Sigmoid colon (tissue), 7 donors: ENCODE measurements around the gene KRTAP9-2. TPM values are rescaled to one million over a fixed set of nuclear protein-coding genes. Genes with fewer than 3 reads are reported as not detected.
"Not testable (repeated sequence)": the region's sequence is repeated elsewhere in the genome, so short reads cannot be mapped to it uniquely, and the experiment has no call there.

ENCODE experiments used
- DNase-seq: peaks from one replicate; pipeline ENCODE4 v3.0.0-alpha.2; 2019
- H3K27ac ChIP-seq, 4 donors: fragments of 200-600 bp; sonication (generic); one replicate each; pipeline ENCODE4 v1.5.1; 2016 to 2019; ENCODE audit warnings: mild to moderate bottlenecking in 1 of 4
- H3K27me3 ChIP-seq, 3 donors: fragments of 200-600 bp; sonication (generic); one replicate each; pipeline ENCODE4 v1.5.1; 2019; ENCODE audit warnings: mild to moderate bottlenecking in 1 of 3
- H3K36me3 ChIP-seq, 4 donors: fragments of 200-600 bp; sonication (generic); one replicate each; pipeline ENCODE4 v1.5.1; 2016 to 2019
- H3K4me1 ChIP-seq, 4 donors: fragments of 200-600 bp; sonication (generic); one replicate each; pipeline ENCODE4 v1.5.1; 2017 to 2019
- H3K4me3 ChIP-seq, 4 donors: fragments of 200-600 bp; sonication (generic); one replicate each; pipeline ENCODE4 v1.5.1; 2017 to 2019; ENCODE audit warnings: mild to moderate bottlenecking in 2 of 4, moderate library complexity in 1 of 4
- H3K9me3 ChIP-seq, 4 donors: fragments of 200-600 bp in 3 of 4; sonication (generic) in 3 of 4; one replicate each; pipeline versions ENCODE4 v1.5.1 to v1.6.1; 2013 to 2019
- CTCF ChIP-seq, 4 experiments: fragments of 450-650 bp in 3 of 4; fragments of 200-600 bp in 1 of 4; IDR thresholded peaks; one replicate each; pipeline ENCODE4 v1.5.1; 2016 to 2019; ENCODE audit warnings: antibody characterized with exemption in 4 of 4, mild to moderate bottlenecking in 3 of 4, moderate library complexity in 2 of 4
- EP300 ChIP-seq, 4 donors: sonication (generic); formaldehyde crosslinking; IDR thresholded peaks; one replicate each; pipeline ENCODE4 v1.6.1; 2017; ENCODE audit warnings: antibody characterized with exemption in 4 of 4
- POLR2A ChIP-seq, 2 donors: fragments of 450-650 bp; IDR thresholded peaks; one replicate each; pipeline ENCODE4 v1.6.1; 2016; ENCODE audit warnings: antibody characterized with exemption in 2 of 2, mild to moderate bottlenecking in 2 of 2, moderate library complexity in 2 of 2
- POLR2AphosphoS5 ChIP-seq, 4 donors: sonication (generic); formaldehyde crosslinking; IDR thresholded peaks; one replicate each; pipeline ENCODE4 v1.6.1; 2017; ENCODE audit warnings: antibody characterized with exemption in 4 of 4
- WGBS, 2 donors: extraction: QIAGEN DNeasy Blood & Tissue Kit; methylation state at CpG; one replicate each; pipeline ENCODE4 v1.1.7; 2013; 5-methylcytosine and 5-hydroxymethylcytosine counted together
- intact Hi-C: fragments of 100-400 bp; cut with DNase I; formaldehyde crosslinking; loops from one replicate; pipeline ENCODE4 v1.15.1; 2023
- polyA plus RNA-seq, 3 donors: library from polyadenylated mRNA; stranded (reverse); fragments of 200-250 nt; gene quantifications; one replicate each; pipeline ENCODE4 v1.2.3, GENCODE V29; 2013
- total RNA-seq, 4 donors: library from RNA; depleted of rRNA; stranded (reverse); fragments of >200 nt; gene quantifications; one replicate each; pipeline ENCODE4 v1.1.0, GENCODE V29; 2016
- donor health status: healthy with polysubstance abuse.
- donor health status: Bipolar disorder and iron deficiency.
- donor health status: healthy.

KRTAP9-2 gene
- total and polyA plus RNA-seq, 7 donors = not detected

GRCh38 chr17:41258406-41258805, 32.0 kb downstream of the KRTAP9-2 start:
- Histone ChIP-seq H3K27ac (no peak overlapping the region), H3K4me1 (no peaks in the 10 kb centered on the region), H3K9me3 (no peaks in the 10 kb centered on the region), H3K27me3 (peaks cover 0 to 12% (median 0%) of the 10 kb centered on the region in 3 donors), H3K36me3 (no peaks in the 10 kb centered on the region), H3K4me3 (no peak overlapping the region)
- no peak for TF ChIP-seq POLR2AphosphoS5 (IDR thresholded peaks at IDR 0.05)
- no peak for TF ChIP-seq CTCF (IDR thresholded peaks at IDR 0.05)
- no peak for TF ChIP-seq EP300 (IDR thresholded peaks at IDR 0.05)
- no peak for TF ChIP-seq POLR2A (IDR thresholded peaks at IDR 0.05)
- intact Hi-C loops = no loop called here
- no peak for DNase-seq

GRCh38 chr17:41263212-41263611, 36.8 kb downstream of the KRTAP9-2 start:
- H3K4me3 ChIP-seq = no peak overlapping the region
- H3K4me1 ChIP-seq = no peaks in the 10 kb centered on the region
- no peak overlapping the region for H3K27ac ChIP-seq
- no peak for TF ChIP-seq POLR2AphosphoS5 (IDR thresholded peaks at IDR 0.05)
- no peak for TF ChIP-seq EP300 (IDR thresholded peaks at IDR 0.05)
- TF ChIP-seq POLR2A (IDR thresholded peaks at IDR 0.05) = no peak
- TF ChIP-seq CTCF (IDR thresholded peaks at IDR 0.05) = no peak
- H3K9me3 ChIP-seq = no peaks in the 10 kb centered on the region
- H3K36me3 ChIP-seq = no peaks in the 10 kb centered on the region
- WGBS, 2 donors = 70 to 86% methylated on average over 2 of the region's 2 CpGs
- intact Hi-C loops = no loop called here
- peaks cover 0 to 13% (median 0%) of the 10 kb centered on the region in 3 donors for H3K27me3 ChIP-seq
- DNase-seq = no peak

- H3K36me3 ChIP-seq = no peaks in the 10 kb centered on the region
- no peaks in the 10 kb centered on the region for H3K4me1 ChIP-seq
- H3K9me3 ChIP-seq = no peaks in the 10 kb centered on the region
- no peak overlapping the region for H3K27ac ChIP-seq
- WGBS, 2 donors = 64 to 77% methylated on average over 3 of the region's 3 CpGs
- intact Hi-C loops = loop anchor here (1.0 kb wide), 1 partner anchor 12 kb away; no protein-coding TSS in a partner anchor
- TF ChIP-seq POLR2AphosphoS5 (IDR thresholded peaks at IDR 0.05) (no peak), POLR2A (IDR thresholded peaks at IDR 0.05) (no peak), EP300 (IDR thresholded peaks at IDR 0.05) (no peak), CTCF (IDR thresholded peaks at IDR 0.05) (no peak)
- DNase-seq = no peak
- H3K4me3 ChIP-seq = no peak overlapping the region
- peaks cover 0 to 4% (median 0%) of the 10 kb centered on the region in 3 donors for H3K27me3 ChIP-seq
Measured at GRCh38 chr17:41264599-41264998, 38.2 kb downstream of the KRTAP9-2 start.

GRCh38 chr17:41265078-41265477, 38.6 kb downstream of the KRTAP9-2 start, which contains the start of gene KRTAP9-6:
Gene KRTAP9-6 (plus strand): TSS chr17:41265378. CDS start chr17:41265378, 0 bp downstream.
- DNase-seq = no peak
- Histone ChIP-seq H3K9me3 (no peaks in the 10 kb centered on the region), H3K27ac (no peak within 1 kb of the TSS), H3K4me3 (no peak within 1 kb of the TSS), H3K36me3 (no peaks in the 10 kb centered on the region), H3K27me3 (peaks cover 0 to 4% (median 0%) of the 10 kb centered on the region in 3 donors), H3K4me1 (no peaks in the 10 kb centered on the region)
- WGBS, 2 donors = 50 to 62% methylated on average over 2 of the region's 2 CpGs
- TF ChIP-seq POLR2AphosphoS5 (IDR thresholded peaks at IDR 0.05) (no peak), CTCF (IDR thresholded peaks at IDR 0.05) (no peak), POLR2A (IDR thresholded peaks at IDR 0.05) (no peak)
- intact Hi-C loops = no loop called here

GRCh38 chr17:41267711-41268110, 41.3 kb downstream of the KRTAP9-2 start:
- TF ChIP-seq CTCF (IDR thresholded peaks at IDR 0.05) (no peak), EP300 (IDR thresholded peaks at IDR 0.05) (no peak), POLR2A (IDR thresholded peaks at IDR 0.05) (no peak), POLR2AphosphoS5 (IDR thresholded peaks at IDR 0.05) (no peak)
- intact Hi-C loops = no loop called here
- H3K27me3 ChIP-seq = peaks cover 0 to 4% (median 0%) of the 10 kb centered on the region in 3 donors
- no peak overlapping the region for H3K4me3 ChIP-seq
- no peak for DNase-seq
- H3K9me3 ChIP-seq = no peaks in the 10 kb centered on the region
- no peak overlapping the region for H3K27ac ChIP-seq
- no peaks in the 10 kb centered on the region for H3K4me1 ChIP-seq
- H3K36me3 ChIP-seq = no peaks in the 10 kb centered on the region
- 90% methylated on average over 3 of the region's 3 CpGs; no CpG with 5 or more reads in 1 of the 2 donors for whole genome bisulfite sequencing, 2 donors

GRCh38 chr17:41271323-41271722, 44.9 kb downstream of the KRTAP9-2 start:
- WGBS, 2 donors = 52% methylated on average over 1 of the region's 1 CpG; no CpG with 5 or more reads in 1 of the 2 donors
- H3K27me3 ChIP-seq, H3K9me3 ChIP-seq, H3K27ac ChIP-seq, DNase-seq, H3K36me3 ChIP-seq, H3K4me1 ChIP-seq, intact Hi-C loops, H3K4me3 ChIP-seq: not testable (repeated sequence)
